HG02571 (cell line): Measurements from ENCODE around the gene VPS4A.

Experiments
- ATAC-seq: cut with Tn5 transposase; IDR thresholded peaks from one replicate; pipeline ENCODE4 v1.9.1; 2021; ENCODE audit warnings: mild to moderate bottlenecking, moderate library complexity; ENCODE audit not compliant: unreplicated experiment

VPS4A gene

GRCh38 chr16:69306031-69306430 lies 5.1 kb upstream of the VPS4A start:
- no peak for ATAC-seq

GRCh38 chr16:69307091-69307490 lies 4.1 kb upstream of the VPS4A start:
- ATAC-seq, result no peak

- no peak for ATAC-seq
These were observed 3.3 kb upstream of the VPS4A start for GRCh38 chr16:69307856-69308255.

GRCh38 chr16:69309316-69309715 lies 1.8 kb upstream of the VPS4A start:
- ATAC-seq, result no peak

GRCh38 chr16:69311533-69312387 lies 610 bp downstream of the VPS4A start:
- ATAC-seq, result peak; percentile 39

GRCh38 chr16:69313469-69313868 lies 2.3 kb downstream of the VPS4A start:
- ATAC-seq, result no peak

- ATAC-seq, result no peak
These were observed 3.4 kb downstream of the VPS4A start for GRCh38 chr16:69314534-69314933.

- ATAC-seq, result no peak
These were observed 4.5 kb downstream of the VPS4A start for GRCh38 chr16:69315486-69316311.

GRCh38 chr16:69316595-69317034 lies 5.5 kb downstream of the VPS4A start:
- ATAC-seq, result no peak

GRCh38 chr16:69318177-69318910 lies 7.2 kb downstream of the VPS4A start:
- no peak for ATAC-seq

GRCh38 chr16:69318911-69319289 lies 7.8 kb downstream of the VPS4A start:
- no peak for ATAC-seq

GRCh38 chr16:69319381-69319780 lies 8.2 kb downstream of the VPS4A start:
- ATAC-seq, result no peak

- ATAC-seq, result no peak
These were observed 8.9 kb downstream of the VPS4A start for GRCh38 chr16:69319826-69320739.

GRCh38 chr16:69320740-69321073 lies 9.6 kb downstream of the VPS4A start:
- ATAC-seq, result no peak

- no peak for ATAC-seq
These were observed 9.9 kb downstream of the VPS4A start for GRCh38 chr16:69321080-69321479.

GRCh38 chr16:69322343-69322742 lies 11.2 kb downstream of the VPS4A start:
- no peak for ATAC-seq

GRCh38 chr16:69323415-69323814 lies 12.3 kb downstream of the VPS4A start:
- no peak for ATAC-seq

GRCh38 chr16:69324013-69324531 lies 12.9 kb downstream of the VPS4A start:
- no peak for ATAC-seq

GRCh38 chr16:69324585-69325253 lies 13.6 kb downstream of the VPS4A start:
- no peak for ATAC-seq

GRCh38 chr16:69325784-69326171 lies 14.6 kb downstream of the VPS4A start:
- ATAC-seq, result no peak
